GM12864 (cell line): ENCODE data around the gene RBFOX2.
"Not testable (repeated sequence)": the region's sequence is repeated elsewhere in the genome, so short reads cannot be mapped to it uniquely, and the experiment has no call there.

Experiments
- DNase-seq: peaks from one replicate; pipeline ENCODE4 v3.0.0-alpha.2; 2011; ENCODE audit warnings: low read depth
- H3K4me3 ChIP-seq: 2 replicates; pipeline ENCODE4 v1.5.1; 2011; ENCODE audit warnings: mild to moderate bottlenecking, low read depth, low read length, control low read depth
- CTCF ChIP-seq: IDR thresholded peaks from 2 replicates; pipeline ENCODE4 v1.5.1; 2011; ENCODE audit warnings: low read depth, mild to moderate bottlenecking, moderate library complexity, low read length, control low read depth, inconsistent platforms; ENCODE audit errors: missing control alignments

Gene RBFOX2

DNA sequence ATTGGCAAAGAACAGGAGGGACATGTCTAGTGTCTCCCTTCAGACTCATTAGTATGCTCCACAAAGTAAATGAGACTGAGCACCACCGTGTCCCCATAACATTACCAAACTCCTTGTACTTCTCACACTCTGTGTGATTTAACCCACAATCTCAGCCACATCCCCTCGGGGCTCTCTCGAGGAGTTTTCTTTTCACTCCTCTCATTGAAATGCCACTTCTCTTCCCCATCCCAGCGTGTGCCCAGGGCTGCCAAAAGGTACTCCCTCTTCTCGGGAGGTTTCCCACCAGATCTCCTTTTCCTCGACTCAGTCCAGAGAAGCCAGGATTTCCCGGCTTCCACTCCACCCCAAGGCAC, 1.1 kb downstream of the RBFOX2 start:
- TF ChIP-seq CTCF, result no peak
- DNase-seq, result no peak
- peak overlapping the region; percentile 14; the same call in 1 of the 2 replicates for H3K4me3 ChIP-seq

DNA sequence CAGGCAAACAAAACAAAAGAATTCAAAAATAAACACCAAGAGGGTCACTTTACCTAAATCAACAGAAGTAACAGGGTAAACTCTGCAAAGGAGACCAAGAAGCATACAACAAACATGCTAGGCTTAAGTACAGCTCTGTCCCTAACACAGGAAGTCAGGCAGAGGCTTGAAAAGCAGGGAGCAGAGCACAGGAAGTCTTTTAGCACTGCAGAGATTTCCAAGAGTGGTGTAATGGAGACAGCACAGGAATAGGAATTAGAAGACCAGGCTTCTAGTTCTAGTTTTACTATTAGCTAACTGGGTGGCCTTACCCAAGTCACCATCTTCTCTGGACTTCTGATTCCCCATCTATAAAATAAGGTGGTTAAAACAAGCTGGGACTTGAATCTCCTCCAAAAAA, 1.9 kb downstream of the RBFOX2 start:
- H3K4me3 ChIP-seq, result no peak overlapping the region
- no peak for DNase-seq
- TF ChIP-seq CTCF, result no peak

GRCh38 chr22:36022697-36023096, 5.9 kb downstream of the RBFOX2 start:
- DNase-seq, result no peak
- TF ChIP-seq CTCF, result no peak

DNA sequence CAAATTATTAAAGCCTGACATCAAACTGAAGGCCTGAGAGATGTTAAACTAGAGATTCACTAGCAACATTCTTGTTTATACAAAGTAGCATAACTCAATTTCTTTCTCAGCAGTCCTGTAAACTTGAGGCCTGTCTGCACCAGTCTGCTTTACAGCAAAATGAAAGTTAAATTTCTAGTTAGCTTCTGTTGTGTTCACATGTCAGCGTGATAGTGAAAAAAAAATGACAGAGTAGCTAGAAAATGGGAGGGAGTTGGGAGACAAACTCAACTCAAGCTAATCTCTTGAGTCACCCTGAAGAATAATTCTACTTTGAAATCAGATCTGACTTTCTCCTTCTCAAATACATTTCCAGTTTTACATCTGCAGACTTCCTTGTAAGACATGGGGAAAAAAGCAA, 6.5 kb downstream of the RBFOX2 start:
- no peak for TF ChIP-seq CTCF
- no peak overlapping the region for H3K4me3 ChIP-seq
- DNase-seq, result no peak

More at GRCh38 chr22:36022697-36023096, 5.9 kb downstream of the RBFOX2 start:
- H3K4me3 ChIP-seq, result no peak overlapping the region

- DNase-seq, result no peak
- TF ChIP-seq CTCF, result no peak
- H3K4me3 ChIP-seq, result no peak overlapping the region
Measured at GRCh38 chr22:36021606-36022153, 6.9 kb downstream of the RBFOX2 start.

DNA sequence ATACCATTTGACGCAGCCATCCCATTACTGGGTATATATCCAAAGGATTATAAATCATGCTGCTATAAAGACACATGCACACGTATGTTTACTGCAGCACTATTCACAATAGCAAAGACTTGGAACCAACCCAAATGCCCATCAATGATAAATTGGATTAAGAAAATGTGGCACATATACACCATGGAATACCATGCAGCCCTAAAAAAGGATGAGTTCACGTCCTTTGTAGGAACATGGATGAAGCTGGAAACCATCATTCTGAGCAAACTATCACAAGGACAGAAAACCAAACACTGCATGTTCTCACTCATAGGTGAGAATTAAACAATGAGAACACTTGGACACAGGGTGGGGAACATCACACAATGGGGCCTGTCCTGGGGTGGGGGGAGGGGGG, 7.8 kb downstream of the RBFOX2 start:
- H3K4me3 ChIP-seq, DNase-seq: not testable (repeated sequence)

GRCh38 chr22:36017651-36018091, 11.0 kb downstream of the RBFOX2 start:
- H3K4me3 ChIP-seq, result no peak overlapping the region
- no peak for TF ChIP-seq CTCF
- no peak for DNase-seq

DNA sequence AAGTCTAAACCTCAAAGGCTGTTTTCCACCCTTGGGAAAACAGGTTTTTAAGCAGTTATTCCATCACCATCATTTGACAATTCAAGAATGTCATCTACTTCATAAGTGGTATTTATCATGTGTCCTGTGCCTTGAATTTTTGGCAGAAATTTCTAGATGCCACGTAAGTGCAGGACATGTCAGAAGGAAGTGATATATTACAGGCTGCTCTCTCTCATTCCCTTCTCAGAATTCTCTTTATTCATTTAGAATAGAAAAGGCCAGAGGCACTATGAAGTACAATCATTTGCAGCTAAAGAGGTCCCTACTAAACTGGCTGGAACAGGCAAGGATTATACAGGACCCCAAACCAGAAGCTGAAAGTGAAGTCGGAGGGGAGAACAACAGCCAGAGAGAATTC, 11.9 kb downstream of the RBFOX2 start:
- no peak for DNase-seq
- no peak overlapping the region for H3K4me3 ChIP-seq
- no peak for TF ChIP-seq CTCF
